Lung (tissue), 16 donors: ENCODE data around the gene DKK2. TPM values are rescaled to one million over a fixed set of nuclear protein-coding genes. Genes with fewer than 3 reads are reported as not detected.
A peak's percentile ranks its signal among the peaks of the same experiment; 100 is the strongest.

Source experiments
- ATAC-seq: fragments of 200-7000 bp; cut with Tn5 transposase; one replicate; pipeline ENCODE4 v1.9.1; 2020; ENCODE audit warnings: moderate number of reproducible peaks; ENCODE audit not compliant: insufficient read depth, low FRiP score
- DNase-seq, 3 donors: peaks; one replicate each; pipeline ENCODE4 v3.0.0-alpha.2; 2013 to 2017
- H3K27ac ChIP-seq, 2 donors: one replicate each; pipeline ENCODE4 v1.5.1; 2013; ENCODE audit warnings: mild to moderate bottlenecking in 2 of 2, moderate library complexity in 2 of 2, control low read depth in 1 of 2, inconsistent platforms in 1 of 2, low read depth in 1 of 2, low read length in 1 of 2
- H3K27me3 ChIP-seq, 3 donors: one replicate each; pipeline ENCODE4 v1.5.1; 2013; ENCODE audit warnings: low read length in 2 of 3; ENCODE audit not compliant: control insufficient read depth in 3 of 3, insufficient read depth in 3 of 3
- H3K36me3 ChIP-seq, 4 donors: one replicate each; pipeline ENCODE4 v1.5.1; 2013; ENCODE audit warnings: low read length in 4 of 4, mild to moderate bottlenecking in 1 of 4, moderate library complexity in 1 of 4; ENCODE audit not compliant: control insufficient read depth in 4 of 4, insufficient read depth in 4 of 4
- H3K4me1 ChIP-seq, 5 donors: one replicate each; pipeline ENCODE4 v1.5.1; 2013; ENCODE audit warnings: low read length in 5 of 5, mild to moderate bottlenecking in 2 of 5, moderate library complexity in 1 of 5; ENCODE audit not compliant: control insufficient read depth in 5 of 5, insufficient read depth in 5 of 5
- H3K4me3 ChIP-seq: one replicate; pipeline ENCODE4 v1.5.1; 2013; ENCODE audit warnings: mild to moderate bottlenecking, control low read depth, moderate library complexity
- H3K9ac ChIP-seq, 2 donors: one replicate each; pipeline ENCODE4 v1.5.1; 2013; ENCODE audit warnings: low read length in 2 of 2, control low read depth in 1 of 2; ENCODE audit not compliant: insufficient read depth in 1 of 2
- H3K9me3 ChIP-seq, 4 donors: one replicate each; pipeline ENCODE4 v1.5.1; 2013; ENCODE audit warnings: low read length in 3 of 4, mild to moderate bottlenecking in 1 of 4, moderate library complexity in 1 of 4; ENCODE audit not compliant: control insufficient read depth in 4 of 4, insufficient read depth in 3 of 4
- CTCF ChIP-seq: IDR thresholded peaks from 2 replicates; pipeline ENCODE4 v1.5.1; 2012; ENCODE audit warnings: mild to moderate bottlenecking; ENCODE audit errors: control extremely low read depth, extremely low read depth
- WGBS, 2 donors: extraction: QIAGEN DNeasy Blood & Tissue Kit; methylation state at CpG; one replicate each; pipeline ENCODE4 v1.1.7; 2013; 5-methylcytosine and 5-hydroxymethylcytosine counted together
- long read RNA-seq, 5 donors: transcript quantifications; one replicate each; lab custom pipeline, GENCODE V29; 2026
- polyA plus RNA-seq, 2 donors: library from polyadenylated mRNA; stranded (reverse); fragments of 200-250 nt; gene quantifications; one replicate each; pipeline ENCODE4 v1.2.1, GENCODE V29; 2013
- total RNA-seq, 2 donors: library from RNA; depleted of rRNA in 1 of 2; stranded (reverse); fragments of >200 nt in 1 of 2; gene quantifications; one replicate each; pipeline ENCODE4 v1.2.1, GENCODE V29; 2014 to 2021
- donor health status: control.
- donor health status: control.
- donor health status: Bipolar disorder and iron deficiency.
- donor health status: healthy.
- donor health status: DM: yes; HTN: yes; CAD: no.

The DKK2 gene
- total RNA-seq (10 to 100 TPM in 1 of 2 donors, 1 to 10 TPM in 1; 6.4 to 16.1 TPM), polyA plus RNA-seq (1 to 10 TPM; 2.6 to 3.0 TPM)
- long read RNA-seq, donor 1, result 0 reads
- long read RNA-seq, donor 2, result 0 reads
- long read RNA-seq, donor 3, result 0 reads
- long read RNA-seq, donor 4, result 0 reads
- long read RNA-seq, donor 5, result 0 reads

DNA sequence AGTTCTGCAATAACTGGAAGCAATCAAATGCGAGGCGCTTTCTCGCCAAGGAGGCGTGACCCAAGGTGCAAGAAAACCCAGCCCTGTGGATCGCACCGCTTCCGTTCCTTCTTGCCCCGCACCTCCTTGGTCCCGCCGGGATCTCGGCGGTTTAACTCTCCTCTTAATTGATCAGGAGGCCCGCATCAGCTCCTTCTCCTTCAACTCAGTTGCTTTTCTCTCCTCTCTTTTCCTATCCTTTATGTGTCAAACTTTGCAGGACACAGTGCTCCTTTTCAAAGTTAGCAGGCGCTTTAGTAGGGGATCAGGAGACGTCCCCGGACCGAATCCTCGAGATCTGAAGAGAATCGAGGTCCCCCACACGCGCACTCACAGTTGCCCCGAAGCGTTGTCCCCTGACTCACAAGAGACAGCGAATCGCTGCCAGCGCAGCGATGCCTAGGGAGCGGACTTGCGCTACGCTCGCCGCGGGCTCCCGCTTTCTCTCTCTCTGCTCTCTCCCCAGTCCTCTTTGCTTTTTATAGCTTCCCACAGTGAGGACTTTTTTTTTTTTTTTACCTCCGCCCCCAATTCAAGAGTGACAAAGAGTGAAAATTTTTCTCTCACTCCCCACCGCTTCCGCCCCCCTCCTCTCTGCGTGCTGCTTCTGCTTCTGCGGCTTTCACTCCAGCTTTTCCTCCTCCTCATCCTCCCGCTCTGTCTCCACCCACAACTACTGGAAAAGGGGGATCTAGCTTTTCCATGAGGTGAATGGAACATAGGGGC is at the start of gene DKK2:
Gene DKK2, minus strand, starts transcription at position 495 of the 765 bp plus-strand sequence. CDS start 722 bp downstream, outside the sequence.
- no peak for ATAC-seq
- Histone ChIP-seq H3K4me3 (no peak within 1 kb of the TSS), H3K27ac (no peak within 1 kb of the TSS), H3K27me3 (peaks cover 0 to 70% (median 47%) of the 10 kb centered on the region in 3 donors), H3K36me3 (no peaks in the 10 kb centered on the region), H3K9ac (no peak within 1 kb of the TSS), H3K4me1 (peaks cover 0 to 38% (median 11%) of the 10 kb centered on the region in 5 donors), H3K9me3 (peaks cover 0 to 3% (median 0%) of the 10 kb centered on the region in 4 donors)
- 0 to 2% methylated on average over 40 of the region's 40 CpGs for WGBS, 2 donors
- TF ChIP-seq CTCF, result no peak
- peak; percentile 18 to 55 (median 40) for DNase-seq

DNA sequence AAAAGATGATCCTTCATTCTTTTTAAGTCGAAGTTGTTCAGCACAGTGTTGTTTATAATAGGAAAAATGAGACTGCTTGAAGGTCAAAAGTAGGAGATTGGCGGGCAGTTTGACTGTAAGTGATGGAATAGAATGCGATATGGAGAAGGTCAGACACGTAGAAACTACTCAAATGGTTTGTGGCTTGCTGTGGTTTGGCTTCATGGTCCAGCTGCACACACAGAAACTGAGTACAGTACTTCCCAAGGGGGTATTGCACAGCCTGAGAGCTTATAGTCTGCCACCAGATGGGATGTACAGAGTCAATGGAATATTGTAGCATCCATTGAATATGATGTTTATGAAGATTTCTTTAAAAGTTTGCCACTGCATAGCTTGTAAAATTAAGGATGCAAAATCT is 41.1 kb upstream of the DKK2 start:
- no peak for TF ChIP-seq CTCF
- ATAC-seq, result no peak
- H3K4me1 ChIP-seq, result no peaks in the 10 kb centered on the region
- H3K27ac ChIP-seq, result no peak overlapping the region
- no peak for DNase-seq
- H3K36me3 ChIP-seq, result no peaks in the 10 kb centered on the region
- H3K9me3 ChIP-seq, result peaks cover 0 to 3% (median 1%) of the 10 kb centered on the region in 4 donors
- 82 to 86% methylated on average over 4 of the region's 4 CpGs for WGBS, 2 donors
- H3K27me3 ChIP-seq, result no peaks in the 10 kb centered on the region
- H3K4me3 ChIP-seq, result no peak overlapping the region
- H3K9ac ChIP-seq, result no peak overlapping the region

DNA sequence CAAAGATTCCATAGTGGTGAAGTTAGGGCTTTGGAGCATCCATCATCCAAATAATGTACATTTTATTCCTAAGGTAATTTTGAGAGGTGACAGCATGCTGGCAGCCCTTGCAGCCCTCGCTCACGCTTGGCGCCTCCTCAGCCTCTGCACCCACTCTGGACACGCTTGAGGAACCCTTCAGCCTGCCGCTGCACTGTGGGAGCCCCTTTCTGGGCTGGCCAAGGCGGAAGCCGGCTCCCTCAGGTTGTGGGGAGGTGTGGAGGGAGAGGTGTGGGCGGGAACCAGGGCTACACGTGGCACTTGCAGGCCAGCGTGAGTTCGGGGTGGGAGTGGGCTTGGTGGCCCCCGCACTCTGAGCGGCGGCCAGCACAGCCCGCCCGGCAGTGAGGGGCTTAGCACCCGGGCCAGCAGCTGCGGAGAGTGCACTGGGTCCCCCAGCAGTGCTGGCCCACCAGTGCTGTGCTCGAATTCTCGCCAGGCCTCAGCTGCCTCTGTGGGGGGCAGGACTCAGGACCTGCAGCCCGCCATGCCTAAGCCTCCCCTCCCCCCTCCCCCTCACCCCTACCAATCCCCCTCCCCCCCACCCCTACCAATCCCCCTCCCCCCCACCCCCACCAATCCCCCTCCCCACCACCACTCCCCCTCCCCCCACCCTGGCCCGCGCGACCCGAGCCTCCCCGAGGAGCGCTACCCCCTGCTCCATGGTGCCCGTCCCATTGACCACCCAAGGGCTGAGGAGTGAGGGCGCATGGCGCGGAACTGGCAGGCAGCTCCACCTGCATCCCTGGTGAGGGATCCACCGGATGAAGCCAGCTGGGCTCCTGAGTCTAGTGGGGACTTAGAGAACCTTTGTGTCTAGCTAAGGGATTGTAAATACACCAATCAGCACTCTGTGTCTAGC is 37.0 kb upstream of the DKK2 start:
- no peak for ATAC-seq
- TF ChIP-seq CTCF, result no peak
- Histone ChIP-seq H3K4me3 (no peak overlapping the region), H3K27ac (no peak overlapping the region), H3K9me3 (peaks cover 0 to 3% (median 0%) of the 10 kb centered on the region in 4 donors), H3K9ac (no peak overlapping the region), H3K36me3 (no peaks in the 10 kb centered on the region), H3K27me3 (no peaks in the 10 kb centered on the region), H3K4me1 (peaks cover 0 to 6% (median 0%) of the 10 kb centered on the region in 5 donors)
- 92 to 93% methylated on average over 18 to 32 of the region's 32 CpGs for WGBS, 2 donors
- DNase-seq, result no peak
